ENCODE data around the gene DNAJB2.
"Not testable (repeated sequence)": the region's sequence is repeated elsewhere in the genome, so short reads cannot be mapped to it uniquely, and the experiment has no call there.

The DNAJB2 gene

GRCh38 chr2:219279151-219279915, at the start of gene DNAJB2:
Gene DNAJB2, plus strand, starts transcription at chr2:219279366. Its CDS starts 468 bp downstream, at chr2:219279834.
- DNase-seq: peak; percentile 99

GRCh38 chr2:219230059-219230540, 49.1 kb upstream of the DNAJB2 start:
- no peak for DNase-seq

GRCh38 chr2:219234331-219234730, 44.8 kb upstream of the DNAJB2 start:
- no peak for DNase-seq

GRCh38 chr2:219243291-219243761, 35.8 kb upstream of the DNAJB2 start:
- DNase-seq: no peak

GRCh38 chr2:219244789-219245147, 34.4 kb upstream of the DNAJB2 start:
- DNase-seq: no peak

- peak; percentile 85 for DNase-seq
Observed at GRCh38 chr2:219245148-219245898, 33.8 kb upstream of the DNAJB2 start, which contains the start of the genes GLB1L and STK16. Gene GLB1L, minus strand, starts transcription at chr2:219245444. Its CDS starts 1,871 bp downstream, at chr2:219243573. Gene STK16, plus strand, starts transcription at chr2:219245479. Its CDS starts 521 bp downstream, at chr2:219246000.

- no peak for DNase-seq
Observed at GRCh38 chr2:219245899-219246230, 33.3 kb upstream of the DNAJB2 start.

GRCh38 chr2:219246559-219246958, 32.6 kb upstream of the DNAJB2 start:
- no peak for DNase-seq

- DNase-seq: peak; percentile 89
Observed at GRCh38 chr2:219247678-219248642, 31.2 kb upstream of the DNAJB2 start.

- no peak for DNase-seq
Observed at GRCh38 chr2:219248845-219249202, 30.3 kb upstream of the DNAJB2 start.

- peak; percentile 65 for DNase-seq
Observed at GRCh38 chr2:219249203-219249980, 29.8 kb upstream of the DNAJB2 start.

- no peak for DNase-seq
Observed at GRCh38 chr2:219250049-219250781, 29.0 kb upstream of the DNAJB2 start.

GRCh38 chr2:219251656-219252055, 27.5 kb upstream of the DNAJB2 start:
- no peak for DNase-seq

- peak; percentile 55 for DNase-seq
Observed at GRCh38 chr2:219252084-219252483, 27.1 kb upstream of the DNAJB2 start.

- no peak for DNase-seq
Observed at GRCh38 chr2:219252570-219252899, 26.6 kb upstream of the DNAJB2 start.

- DNase-seq: no peak
Observed at GRCh38 chr2:219252900-219253752, 26.0 kb upstream of the DNAJB2 start, which contains the start of gene TUBA4B. Gene TUBA4B, plus strand, starts transcription at chr2:219253243. Its CDS starts 165 bp downstream, at chr2:219253408.

GRCh38 chr2:219253753-219254589, 25.2 kb upstream of the DNAJB2 start, which contains the start of gene TUBA4A:
Gene TUBA4A, minus strand, starts transcription at chr2:219253918. Its CDS starts 60 bp downstream, at chr2:219253858.
- peak; percentile 88 for DNase-seq

GRCh38 chr2:219254590-219255201, 24.5 kb upstream of the DNAJB2 start:
- DNase-seq: peak; percentile 60

GRCh38 chr2:219258942-219259341, 20.2 kb upstream of the DNAJB2 start:
- not testable (repeated sequence) for DNase-seq

Measured in CD4-positive, alpha-beta T cell treated with Interleukin-4 for 4 hours (primary cell).